H7 (cell line): Measurements from ENCODE around the gene IMMP2L. TPM values are rescaled to one million over a fixed set of nuclear protein-coding genes. Genes with fewer than 3 reads are reported as not detected.
"Not testable (repeated sequence)": the region's sequence is repeated elsewhere in the genome, so short reads cannot be mapped to it uniquely, and the experiment has no call there.

ENCODE experiments used
- DNase-seq: peaks from one replicate; pipeline ENCODE4 v3.0.0; 2012
- H3K27me3 ChIP-seq: 2 replicates; pipeline ENCODE4 v1.6.0; 2011; ENCODE audit warnings: mild to moderate bottlenecking, low read length; ENCODE audit not compliant: control insufficient read depth, insufficient read depth
- H3K36me3 ChIP-seq: replicated peaks from 2 replicates; pipeline ENCODE4 v1.5.1; 2011; ENCODE audit warnings: low read length; ENCODE audit not compliant: control insufficient read depth, insufficient read depth
- H3K4me3 ChIP-seq: 2 replicates; pipeline ENCODE4 v1.5.1; 2011; ENCODE audit warnings: low read depth, mild to moderate bottlenecking, control low read depth, low read length, moderate library complexity; ENCODE audit not compliant: insufficient read depth
- total RNA-seq: library from RNA; depleted of rRNA; stranded (reverse); fragments of >200 nt; shearing (Covaris generic); gene quantifications from 2 replicates; pipeline ENCODE4 v1.2.3, GENCODE V29; 2014

IMMP2L gene
- total RNA-seq, 1 experiment from 2014 or later, result 9.2 TPM

GRCh38 chr7:111074071-111074747 lies 488.1 kb downstream of the IMMP2L start:
- no peaks in the 10 kb centered on the region for H3K27me3 ChIP-seq
- H3K36me3 ChIP-seq, result no peaks in the 10 kb centered on the region
- DNase-seq, result no peak
- no peak overlapping the region for H3K4me3 ChIP-seq

GRCh38 chr7:111072658-111073057 lies 489.6 kb downstream of the IMMP2L start:
- DNase-seq, H3K27me3 ChIP-seq, H3K4me3 ChIP-seq, H3K36me3 ChIP-seq: not testable (repeated sequence)

- H3K36me3 ChIP-seq, result no peaks in the 10 kb centered on the region
- no peak for DNase-seq
- no peak overlapping the region for H3K4me3 ChIP-seq
Observed at GRCh38 chr7:111071556-111071955, 490.7 kb downstream of the IMMP2L start.

GRCh38 chr7:111068618-111069017 lies 493.7 kb downstream of the IMMP2L start:
- no peak overlapping the region for H3K4me3 ChIP-seq
- H3K27me3 ChIP-seq, result no peaks in the 10 kb centered on the region
- no peak for DNase-seq
- H3K36me3 ChIP-seq, result no peaks in the 10 kb centered on the region

More at GRCh38 chr7:111071556-111071955, 490.7 kb downstream of the IMMP2L start:
- H3K27me3 ChIP-seq, result no peaks in the 10 kb centered on the region

- H3K4me3 ChIP-seq, result no peak overlapping the region
- DNase-seq, result no peak
- H3K36me3 ChIP-seq, result no peaks in the 10 kb centered on the region
- H3K27me3 ChIP-seq, result no peaks in the 10 kb centered on the region
Observed at GRCh38 chr7:111067682-111068081, 494.6 kb downstream of the IMMP2L start.

GRCh38 chr7:111067251-111067650 lies 495.0 kb downstream of the IMMP2L start:
- DNase-seq, result no peak
- H3K4me3 ChIP-seq, result no peak overlapping the region
- no peaks in the 10 kb centered on the region for H3K36me3 ChIP-seq
- no peaks in the 10 kb centered on the region for H3K27me3 ChIP-seq

GRCh38 chr7:111063166-111063565 lies 499.1 kb downstream of the IMMP2L start:
- H3K36me3 ChIP-seq, result no peaks in the 10 kb centered on the region
- DNase-seq, result no peak

GRCh38 chr7:111059833-111060232 lies 502.5 kb downstream of the IMMP2L start:
- Histone ChIP-seq H3K4me3 (no peak overlapping the region), H3K27me3 (no peaks in the 10 kb centered on the region), H3K36me3 (no peaks in the 10 kb centered on the region)
- no peak for DNase-seq

More at GRCh38 chr7:111063166-111063565, 499.1 kb downstream of the IMMP2L start:
- Histone ChIP-seq H3K27me3 (no peaks in the 10 kb centered on the region), H3K4me3 (no peak overlapping the region)

GRCh38 chr7:111057066-111057465 lies 505.2 kb downstream of the IMMP2L start:
- Histone ChIP-seq H3K36me3 (no peaks in the 10 kb centered on the region), H3K4me3 (no peak overlapping the region), H3K27me3 (no peaks in the 10 kb centered on the region)
- no peak for DNase-seq

- no peak for DNase-seq
- Histone ChIP-seq H3K4me3 (no peak overlapping the region), H3K27me3 (no peaks in the 10 kb centered on the region), H3K36me3 (no peaks in the 10 kb centered on the region)
Observed at GRCh38 chr7:111056371-111056770, 505.9 kb downstream of the IMMP2L start.

- H3K4me3 ChIP-seq, result no peak overlapping the region
- H3K27me3 ChIP-seq, result no peaks in the 10 kb centered on the region
- DNase-seq, result no peak
Observed at GRCh38 chr7:111053035-111053434, 509.3 kb downstream of the IMMP2L start.

GRCh38 chr7:111051832-111052231 lies 510.5 kb downstream of the IMMP2L start:
- Histone ChIP-seq H3K4me3 (no peak overlapping the region), H3K27me3 (no peaks in the 10 kb centered on the region), H3K36me3 (no peaks in the 10 kb centered on the region)
- DNase-seq, result peak; percentile 31

More at GRCh38 chr7:111053035-111053434, 509.3 kb downstream of the IMMP2L start:
- no peaks in the 10 kb centered on the region for H3K36me3 ChIP-seq

- Histone ChIP-seq H3K36me3 (no peaks in the 10 kb centered on the region), H3K27me3 (no peaks in the 10 kb centered on the region), H3K4me3 (no peak overlapping the region)
- no peak for DNase-seq
Observed at GRCh38 chr7:111050875-111051416, 511.3 kb downstream of the IMMP2L start.

- Histone ChIP-seq H3K36me3 (no peaks in the 10 kb centered on the region), H3K4me3 (no peak overlapping the region), H3K27me3 (no peaks in the 10 kb centered on the region)
- no peak for DNase-seq
Observed at GRCh38 chr7:111049971-111050680, 512.2 kb downstream of the IMMP2L start.

GRCh38 chr7:111047595-111047994 lies 514.7 kb downstream of the IMMP2L start:
- Histone ChIP-seq H3K27me3 (no peaks in the 10 kb centered on the region), H3K4me3 (no peak overlapping the region), H3K36me3 (no peaks in the 10 kb centered on the region)
- DNase-seq, result no peak
